ENCODE results near the gene PAPPA2.

Gene PAPPA2

DNA sequence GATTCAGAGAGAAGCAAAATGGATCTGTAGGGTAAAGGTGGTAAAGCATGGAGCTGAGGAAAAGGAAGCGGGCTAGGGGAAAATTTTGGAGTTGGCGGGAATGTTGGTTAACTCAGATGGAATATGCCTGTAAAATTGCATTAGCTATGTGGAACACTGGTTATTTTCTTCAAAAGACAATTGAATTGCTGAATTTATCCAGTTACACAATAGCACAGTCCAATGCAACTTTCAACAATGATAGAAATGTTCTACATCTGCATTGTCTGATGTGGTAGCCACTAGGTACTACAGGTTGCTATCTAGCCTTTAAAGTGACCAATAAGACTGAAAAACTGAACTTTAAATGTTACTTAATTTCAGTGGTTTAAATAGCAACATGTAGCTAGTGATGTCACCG, 386.3 kb downstream of the PAPPA2 start:
- no peak for DNase-seq (ENCODE audit: low read depth in 2 of 3, low spot score in 2 of 3)

DNA sequence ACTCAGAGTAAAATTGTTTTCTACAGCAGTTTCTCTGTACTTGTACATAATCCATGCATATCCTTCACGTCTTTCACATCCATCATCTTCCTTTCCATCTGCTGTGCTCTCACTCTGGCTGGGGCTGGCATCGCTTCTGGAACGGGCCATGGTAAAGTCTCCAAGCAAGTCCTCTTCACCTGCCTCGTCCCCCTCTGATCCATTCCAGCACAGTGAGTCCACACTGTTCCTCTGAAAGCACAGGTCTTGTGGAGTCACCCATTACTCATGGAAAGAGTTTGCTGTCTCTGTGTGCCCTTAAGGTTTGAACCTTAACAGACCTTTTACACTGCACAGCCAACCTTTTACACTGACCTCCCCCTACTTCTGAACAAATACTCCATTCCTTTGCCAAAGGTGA, 387.9 kb downstream of the PAPPA2 start:
- no peak for DNase-seq (ENCODE audit: low read depth in 2 of 3, low spot score in 2 of 3)

- DNase-seq (ENCODE audit: low read depth in 2 of 3, low spot score in 2 of 3): no peak
These were observed 389.1 kb downstream of the PAPPA2 start for GRCh38 chr1:176852124-176852523.

DNA sequence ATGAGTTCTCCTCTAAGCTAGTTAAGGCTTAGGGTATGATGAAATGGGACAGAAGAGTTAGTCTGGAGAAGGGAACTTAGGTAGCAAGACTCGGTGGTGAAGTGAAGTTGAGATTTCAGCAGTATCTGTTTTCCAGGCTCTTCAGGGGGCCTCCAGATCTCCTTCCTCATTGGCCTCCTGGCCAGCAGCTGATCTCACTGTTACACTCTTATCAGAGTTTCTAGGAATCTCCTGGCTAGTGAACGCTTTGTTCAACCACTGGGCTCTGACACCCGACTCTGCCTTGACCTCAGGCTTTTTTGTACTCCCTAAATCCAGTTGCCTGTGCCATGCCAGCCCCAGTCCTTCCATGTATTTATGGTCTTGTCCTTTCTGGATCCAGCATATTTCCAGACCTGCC, 390.5 kb downstream of the PAPPA2 start:
- DNase-seq (ENCODE audit: low read depth in 2 of 3, low spot score in 2 of 3): no peak

DNA sequence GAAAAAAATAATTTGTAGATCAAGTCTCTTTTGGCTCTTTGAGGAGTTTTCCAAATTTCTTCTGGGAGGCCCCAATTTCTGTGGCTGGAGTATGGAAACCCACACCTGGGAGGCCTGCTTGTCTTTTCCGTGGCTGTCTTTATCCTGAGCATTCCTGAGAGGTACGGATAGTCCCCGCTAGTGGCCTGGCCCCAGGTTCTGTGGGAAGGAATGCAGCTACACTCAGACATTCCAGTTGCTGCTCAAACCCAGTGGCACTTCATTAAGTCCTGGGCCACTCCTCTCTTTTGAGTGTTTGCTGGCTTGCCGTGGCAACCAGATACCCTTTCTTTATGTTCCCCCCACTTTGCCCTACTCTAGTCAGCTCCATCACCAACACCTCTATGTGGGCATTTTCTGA, 391.1 kb downstream of the PAPPA2 start:
- no peak for DNase-seq (ENCODE audit: low read depth in 2 of 3, low spot score in 2 of 3)

GRCh38 chr1:176854758-176855745, 392.1 kb downstream of the PAPPA2 start:
- DNase-seq (ENCODE audit: low read depth in 2 of 3, low spot score in 2 of 3): no peak

DNA sequence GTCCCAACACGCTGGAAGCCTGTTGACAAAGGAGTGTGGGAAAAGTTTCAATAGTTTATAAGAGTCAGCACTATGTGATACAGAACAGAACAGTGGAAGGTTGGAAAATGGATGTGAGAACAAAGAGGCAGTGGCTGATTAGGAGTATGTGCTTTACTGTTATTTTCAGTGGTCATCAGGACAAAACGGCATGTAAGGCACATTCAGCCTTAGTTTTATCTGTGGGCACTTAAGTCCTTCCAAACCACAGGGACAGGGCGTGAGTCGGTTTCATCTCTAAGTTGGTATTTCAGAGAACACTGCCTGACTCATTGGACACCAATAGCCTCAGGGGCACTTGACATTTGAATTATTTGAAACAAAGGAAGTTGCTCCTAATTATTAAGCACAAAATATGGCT, 394.7 kb downstream of the PAPPA2 start:
- DNase-seq (ENCODE audit: low read depth in 2 of 3, low spot score in 2 of 3): no peak

DNA sequence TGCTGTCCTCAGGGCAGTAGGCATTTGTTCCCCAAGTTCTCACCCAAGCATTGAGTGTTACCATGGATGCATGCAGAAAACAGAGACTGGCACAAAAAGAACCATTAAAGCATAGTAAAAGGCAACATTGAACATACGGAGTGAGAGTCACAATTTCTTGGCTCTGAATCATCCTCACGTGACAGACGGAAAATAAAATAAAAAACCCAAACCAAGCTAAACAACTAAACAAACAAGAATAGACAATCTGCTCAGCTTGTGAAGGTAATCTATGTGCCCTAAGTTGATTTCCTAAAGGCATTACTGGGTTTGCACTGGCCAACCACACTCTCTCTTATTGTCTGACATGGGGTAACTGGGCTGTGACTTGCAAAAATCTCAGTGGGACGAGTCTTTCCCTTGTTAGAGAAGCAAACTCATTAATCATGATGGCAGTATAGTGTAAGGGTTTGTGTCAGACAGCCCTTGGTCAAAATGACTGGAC, 395.5 kb downstream of the PAPPA2 start:
- DNase-seq (ENCODE audit: low read depth in 2 of 3, low spot score in 2 of 3): no peak

GRCh38 chr1:176863613-176864012, 400.6 kb downstream of the PAPPA2 start:
- DNase-seq (ENCODE audit: low read depth in 2 of 3, low spot score in 2 of 3): no peak

- DNase-seq (ENCODE audit: low read depth in 2 of 3, low spot score in 2 of 3): no peak
These were observed 401.2 kb downstream of the PAPPA2 start for GRCh38 chr1:176864211-176864610.

DNA sequence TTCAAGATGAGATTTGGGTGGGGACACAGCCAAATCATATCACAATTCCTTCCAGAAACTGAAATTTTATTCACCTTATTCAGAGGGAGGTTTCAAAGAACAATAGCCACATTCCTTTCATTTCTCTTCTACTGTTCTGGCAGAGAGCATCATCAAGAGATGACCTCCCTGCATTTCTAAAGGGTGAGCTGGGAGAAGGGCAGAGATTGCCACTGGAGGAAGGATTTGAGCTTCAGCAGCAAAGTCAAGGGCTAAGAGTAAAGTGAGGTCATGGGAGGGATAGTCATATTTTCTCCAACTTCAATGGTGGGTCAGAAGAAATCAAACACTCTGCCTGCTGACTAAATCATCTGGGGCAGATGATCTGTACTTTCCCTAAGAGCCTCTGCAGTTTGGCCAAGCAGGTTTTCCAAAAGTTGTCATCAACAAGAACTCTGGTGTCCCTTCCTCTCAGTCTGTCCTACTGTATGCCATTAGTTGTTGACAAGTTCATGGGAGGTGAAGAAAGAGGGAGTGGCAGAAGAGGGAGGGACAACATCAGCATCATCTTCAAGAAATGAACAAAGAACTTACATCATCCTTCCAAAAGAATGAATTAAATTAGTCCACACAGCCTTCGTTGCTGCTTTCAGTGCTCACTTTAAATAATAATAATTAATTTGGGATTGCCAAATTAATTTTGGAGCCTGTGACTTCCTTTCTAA, 403.2 kb downstream of the PAPPA2 start:
- DNase-seq (ENCODE audit: low read depth in 2 of 3, low spot score in 2 of 3): no peak

- no peak for DNase-seq (ENCODE audit: low read depth in 2 of 3, low spot score in 2 of 3)
These were observed 406.6 kb downstream of the PAPPA2 start for GRCh38 chr1:176869577-176869976.

- no peak for DNase-seq (ENCODE audit: low read depth in 2 of 3, low spot score in 2 of 3)
These were observed 414.1 kb downstream of the PAPPA2 start for GRCh38 chr1:176876966-176877515.

GRCh38 chr1:176877557-176877956, 414.6 kb downstream of the PAPPA2 start:
- DNase-seq (ENCODE audit: low read depth in 2 of 3, low spot score in 2 of 3): no peak

- no peak for DNase-seq (ENCODE audit: low read depth in 2 of 3, low spot score in 2 of 3)
These were observed 416.0 kb downstream of the PAPPA2 start for GRCh38 chr1:176878750-176879536.

DNA sequence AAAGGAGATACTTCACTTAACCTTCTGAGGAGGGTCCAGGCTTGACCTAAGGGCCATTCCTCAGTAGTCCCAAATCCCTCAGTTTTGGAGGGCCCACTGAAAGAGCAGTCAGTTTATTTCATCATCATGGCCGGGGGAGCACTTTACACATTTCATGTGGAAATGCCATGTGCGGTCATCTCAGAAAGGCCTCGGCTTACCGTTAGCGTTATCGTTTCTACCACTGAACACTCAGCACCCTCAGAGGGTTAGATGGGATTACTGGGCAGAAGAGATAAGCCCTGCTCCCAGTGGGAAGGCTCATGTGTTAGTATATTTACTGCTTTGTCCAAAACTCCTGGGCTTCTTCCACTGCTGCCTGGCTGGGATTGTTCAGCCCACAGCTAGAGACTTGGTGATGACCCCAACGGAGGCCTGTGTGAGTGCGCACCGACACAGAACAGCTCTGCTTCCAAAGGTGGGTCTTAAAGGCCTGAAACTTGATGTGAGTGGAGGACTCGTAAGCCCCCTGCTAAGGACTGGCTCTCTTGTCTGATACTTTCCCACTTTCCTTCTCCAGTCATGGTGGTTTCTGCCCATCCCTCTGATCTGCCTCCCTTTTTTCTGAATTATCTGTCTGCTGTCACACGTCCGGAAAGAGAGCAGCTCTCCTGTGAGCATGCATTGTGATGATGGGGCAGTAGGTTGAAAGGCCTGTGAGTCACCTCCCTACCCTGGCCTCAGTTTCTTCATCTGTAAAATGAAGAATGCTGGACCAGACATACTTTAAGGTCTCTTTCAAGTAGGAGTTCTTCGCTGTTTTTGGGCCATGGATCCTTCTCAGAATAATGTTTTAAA, 417.0 kb downstream of the PAPPA2 start:
- no peak for DNase-seq (ENCODE audit: low read depth in 2 of 3, low spot score in 2 of 3)

DNA sequence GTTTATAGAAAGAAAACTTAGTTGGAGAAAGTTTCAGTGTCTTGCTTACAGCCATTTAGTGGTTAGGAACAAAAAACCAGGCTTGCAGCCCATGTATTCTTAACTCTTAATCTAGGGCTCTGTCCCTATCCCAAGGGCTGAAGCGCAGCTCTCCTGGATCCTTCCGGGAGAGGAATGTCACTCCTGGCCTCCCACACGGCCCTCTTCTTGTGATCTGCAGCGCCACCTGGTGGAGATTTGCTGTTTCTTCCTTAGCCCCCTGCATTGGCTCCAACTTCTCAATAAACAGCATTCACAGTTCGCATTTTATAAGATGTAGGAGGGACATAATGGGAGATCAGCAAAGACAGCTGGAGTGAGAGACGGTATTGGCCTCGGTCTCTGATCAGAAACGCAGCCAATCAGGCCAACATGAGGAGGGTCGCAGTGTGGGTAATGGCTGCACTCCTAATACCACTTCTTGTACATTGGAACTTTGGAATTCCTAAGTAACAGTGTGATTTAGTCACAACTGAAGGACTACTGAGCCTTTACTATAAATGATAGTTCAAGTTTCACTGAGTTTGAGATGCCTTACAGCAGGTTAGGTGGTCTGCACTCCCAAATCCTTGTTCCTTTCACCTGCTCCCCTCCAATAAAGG, 418.1 kb downstream of the PAPPA2 start:
- DNase-seq (ENCODE audit: low read depth in 2 of 3, low spot score in 2 of 3): peak; percentile 4 to 54 (median 14)

DNA sequence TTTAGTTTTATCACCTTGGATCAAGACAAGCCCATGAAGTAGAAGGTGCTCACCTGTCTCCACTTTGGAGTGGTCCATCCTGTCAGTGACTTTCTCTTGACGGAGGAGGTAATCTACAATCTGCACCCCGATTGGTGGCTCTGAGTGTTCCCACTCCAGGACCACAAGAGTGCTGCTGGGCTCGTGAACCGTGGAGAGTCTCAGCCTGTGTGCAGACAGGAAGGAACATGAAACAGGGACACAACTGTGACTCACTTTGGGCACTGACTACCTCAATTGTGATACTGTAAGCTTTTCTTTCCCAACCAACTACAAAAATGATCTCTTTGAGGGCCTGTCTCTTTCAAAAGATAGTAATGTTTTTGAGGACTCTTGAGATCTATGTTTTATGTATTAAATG, 421.3 kb downstream of the PAPPA2 start:
- DNase-seq (ENCODE audit: low read depth in 2 of 3, low spot score in 2 of 3): no peak

GRCh38 chr1:176884911-176885310, 421.9 kb downstream of the PAPPA2 start:
- DNase-seq (ENCODE audit: low read depth in 2 of 3, low spot score in 2 of 3): no peak

DNA sequence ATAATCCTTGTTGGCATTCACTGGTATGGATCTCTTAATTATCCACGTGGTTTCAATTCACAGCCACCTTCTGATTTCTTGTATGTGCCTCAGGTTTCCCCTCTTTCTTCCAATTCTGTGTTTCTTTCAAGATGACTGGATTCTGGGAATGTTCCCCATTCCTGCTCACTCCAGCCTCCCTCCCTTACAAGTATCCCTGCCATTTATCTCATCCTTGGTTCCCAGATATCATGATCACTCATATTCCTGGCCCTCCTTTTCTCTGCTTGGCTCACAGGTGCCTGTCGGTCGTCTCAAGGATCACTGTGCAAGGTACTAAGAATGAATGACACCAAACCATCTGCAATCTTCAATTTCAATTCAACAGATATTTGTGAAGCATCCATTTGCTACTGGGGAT, 422.4 kb downstream of the PAPPA2 start:
- no peak for DNase-seq (ENCODE audit: low read depth in 2 of 3, low spot score in 2 of 3)
